ENCODE data around the gene STX7. TPM values are rescaled to one million over a fixed set of nuclear protein-coding genes. Genes with fewer than 3 reads are reported as not detected.

STX7 gene
- total and polyA plus RNA-seq, 2 donors (not counting 3 experiments of a cell fraction or from before 2014, with no cell fraction given) = 13.4 to 45.5 TPM

DNA sequence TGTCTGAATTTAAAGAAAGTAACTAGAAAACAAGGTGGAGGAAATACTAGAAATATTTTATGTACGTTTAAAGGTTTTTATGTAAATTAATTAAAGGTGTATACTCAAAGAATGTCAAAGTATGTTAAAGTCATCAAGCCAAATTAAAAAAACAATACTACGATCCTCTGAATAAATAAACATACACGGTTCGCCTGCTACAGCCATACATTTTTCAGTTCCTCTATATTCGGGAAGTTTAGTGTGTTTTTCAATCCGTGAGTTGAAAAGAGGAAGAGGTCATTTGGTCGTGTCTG is 626 bp downstream of the STX7 start:
- Histone ChIP-seq H3K9me1 (replicated peaks; ENCODE audit: control insufficient read depth, extremely low read depth, insufficient read depth, low read length) (no peaks in the 10 kb centered on the region), H3K27ac (ENCODE audit: insufficient read depth, low read depth, low read length) (peak overlapping the region; percentile 63), H3K4me2 (ENCODE audit: insufficient read depth, low read length) (peak overlapping the region; percentile 100), H3K9me3 (replicated peaks; ENCODE audit: control insufficient read depth, insufficient read depth, low read length) (no peaks in the 10 kb centered on the region), H2AFZ (ENCODE audit: low read depth, low read length) (peak overlapping the region; percentile 95), H3K36me3 (ENCODE audit: control insufficient read depth in 2 of 2, extremely low read depth in 1 of 2, insufficient read depth in 2 of 2, low read length in 2 of 2) (peaks cover 0 to 3% of the 10 kb centered on the region in 2 experiments), H3K9ac (replicated peaks; ENCODE audit: extremely low read depth, insufficient read depth, low read length) (peak overlapping the region; percentile 90), H3K4me1 (ENCODE audit: control insufficient read depth, extremely low read depth, insufficient read depth, low read length) (peaks cover 26% of the 10 kb centered on the region), H4K20me1 (replicated peaks; ENCODE audit: control insufficient read depth, extremely low read depth, insufficient read depth, low read length) (no peaks in the 10 kb centered on the region), H3K27me3 (ENCODE audit: control insufficient read depth in 2 of 2, insufficient read depth in 2 of 2, low read length in 2 of 2) (peaks cover 6 to 23% of the 10 kb centered on the region in 2 experiments), H3K4me3 (replicated peaks in 1 of 3; ENCODE audit: insufficient read depth in 1 of 3, low read depth in 1 of 3, low read length in 3 of 3) (peak overlapping the region; percentile 73 to 99 (median 98)), H3K79me2 (ENCODE audit: control insufficient read depth, insufficient read depth, low read length) (peaks cover 53% of the 10 kb centered on the region)
- DNase-seq (ENCODE audit: low read depth, low spot score) (no peak), FAIRE-seq (no peak)
- no TSS peak for BruUV-seq (replicated peaks)
- ChIA-PET POLR2A (no interaction called here), CTCF (interaction anchor here (0.8 to 1.7 kb wide), 7 partner anchors 15 to 885 kb away, joined by 3 to 19 read pairs (median 5); no protein-coding TSS in a partner anchor)
- intact Hi-C loops (cut with micrococcal nuclease) = loop anchor here (5.0 kb wide), 1 partner anchor 300 kb away; the partner anchor contains the start of gene RPS12
- TF ChIP-seq, protein P1, sequence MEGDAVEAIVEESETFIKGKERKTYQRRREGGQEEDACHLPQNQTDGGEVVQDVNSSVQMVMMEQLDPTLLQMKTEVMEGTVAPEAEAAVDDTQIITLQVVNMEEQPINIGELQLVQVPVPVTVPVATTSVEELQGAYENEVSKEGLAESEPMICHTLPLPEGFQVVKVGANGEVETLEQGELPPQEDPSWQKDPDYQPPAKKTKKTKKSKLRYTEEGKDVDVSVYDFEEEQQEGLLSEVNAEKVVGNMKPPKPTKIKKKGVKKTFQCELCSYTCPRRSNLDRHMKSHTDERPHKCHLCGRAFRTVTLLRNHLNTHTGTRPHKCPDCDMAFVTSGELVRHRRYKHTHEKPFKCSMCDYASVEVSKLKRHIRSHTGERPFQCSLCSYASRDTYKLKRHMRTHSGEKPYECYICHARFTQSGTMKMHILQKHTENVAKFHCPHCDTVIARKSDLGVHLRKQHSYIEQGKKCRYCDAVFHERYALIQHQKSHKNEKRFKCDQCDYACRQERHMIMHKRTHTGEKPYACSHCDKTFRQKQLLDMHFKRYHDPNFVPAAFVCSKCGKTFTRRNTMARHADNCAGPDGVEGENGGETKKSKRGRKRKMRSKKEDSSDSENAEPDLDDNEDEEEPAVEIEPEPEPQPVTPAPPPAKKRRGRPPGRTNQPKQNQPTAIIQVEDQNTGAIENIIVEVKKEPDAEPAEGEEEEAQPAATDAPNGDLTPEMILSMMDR (IDR thresholded peaks at IDR 0.05; ENCODE audit: extremely low read depth in 1 of 2, insufficient read depth in 1 of 2, low read depth in 1 of 2, low read length in 2 of 2) = no peak
- dilution Hi-C loops (cut with MboI; ENCODE audit: extremely low pct_ligation_motif_present, low sequenced_read_pairs) = no loop called here

- Histone ChIP-seq H4K20me1 (replicated peaks; ENCODE audit: control insufficient read depth, extremely low read depth, insufficient read depth, low read length) (no peaks in the 10 kb centered on the region), H3K36me3 (ENCODE audit: control insufficient read depth in 2 of 2, extremely low read depth in 1 of 2, insufficient read depth in 2 of 2, low read length in 2 of 2) (peaks cover 0 to 3% of the 10 kb centered on the region in 2 experiments), H3K9me3 (replicated peaks; ENCODE audit: control insufficient read depth, insufficient read depth, low read length) (no peaks in the 10 kb centered on the region), H3K79me2 (ENCODE audit: control insufficient read depth, insufficient read depth, low read length) (peaks cover 57% of the 10 kb centered on the region), H3K27me3 (ENCODE audit: control insufficient read depth in 2 of 2, insufficient read depth in 2 of 2, low read length in 2 of 2) (peaks cover 6 to 23% of the 10 kb centered on the region in 2 experiments), H3K4me3 (replicated peaks in 1 of 3; ENCODE audit: insufficient read depth in 1 of 3, low read depth in 1 of 3, low read length in 3 of 3) (peak overlapping the region; percentile 26 to 99 (median 98)), H3K4me2 (ENCODE audit: insufficient read depth, low read length) (peak overlapping the region; percentile 100), H3K9ac (replicated peaks; ENCODE audit: extremely low read depth, insufficient read depth, low read length) (peak overlapping the region; percentile 90), H2AFZ (ENCODE audit: low read depth, low read length) (no peak overlapping the region), H3K27ac (ENCODE audit: insufficient read depth, low read depth, low read length) (peak overlapping the region; percentile 63), H3K9me1 (replicated peaks; ENCODE audit: control insufficient read depth, extremely low read depth, insufficient read depth, low read length) (no peaks in the 10 kb centered on the region), H3K4me1 (ENCODE audit: control insufficient read depth, extremely low read depth, insufficient read depth, low read length) (peaks cover 26% of the 10 kb centered on the region)
- intact Hi-C loops (cut with micrococcal nuclease) (loop anchor here (5.0 kb wide), 1 partner anchor 300 kb away; the partner anchor contains the start of gene RPS12), dilution Hi-C loops (cut with MboI; ENCODE audit: extremely low pct_ligation_motif_present, low sequenced_read_pairs) (no loop called here)
- TSS peak; percentile 18 for BruUV-seq (replicated peaks)
- ChIA-PET POLR2A (no interaction called here), CTCF (interaction anchor here (1.0 to 1.7 kb wide), 3 partner anchors 16 to 232 kb away, joined by 3 to 19 read pairs (median 8); no protein-coding TSS in a partner anchor)
- FAIRE-seq (no peak), DNase-seq (ENCODE audit: low read depth, low spot score) (peak; percentile 18)
- TF ChIP-seq, protein P1 (IDR thresholded peaks at IDR 0.05; ENCODE audit: extremely low read depth in 1 of 2, insufficient read depth in 1 of 2, low read depth in 1 of 2, low read length in 2 of 2) = no peak
- TF ChIP-seq JUN (IDR thresholded peaks at IDR 0.05; ENCODE audit: borderline replicate concordance, insufficient read depth, insufficient read length, low read depth) (no peak), GATA2 (IDR thresholded peaks at IDR 0.05; ENCODE audit: insufficient read depth, insufficient read length, low read depth, low read length) (no peak), MYC (IDR thresholded peaks at IDR 0.05; ENCODE audit: low read depth, low read length) (no peak), POLR2A (IDR thresholded peaks at IDR 0.05; ENCODE audit: low read depth, low read length) (no peak)
Observed at GRCh38 chr6:132511831-132512220, 1.1 kb downstream of the STX7 start.

Data from endothelial cell of umbilical vein (primary cell).